Measurements from ENCODE around the gene MKS1. TPM values are rescaled to one million over a fixed set of nuclear protein-coding genes. Genes with fewer than 3 reads are reported as not detected.

MKS1 gene
- total and polyA plus RNA-seq, 2 donors (not counting 1 experiment from before 2014, with no cell fraction given) = 8.7 to 17.8 TPM

- H4K20me1 ChIP-seq (ENCODE audit: control insufficient read depth, extremely low read depth, insufficient read depth, low read length) = no peaks in the 10 kb centered on the region
- H3K27me3 ChIP-seq (ENCODE audit: control insufficient read depth, insufficient read depth, low read length) = no peaks in the 10 kb centered on the region
- H3K4me2 ChIP-seq (ENCODE audit: extremely low read depth, insufficient read depth, low read length) = no peak overlapping the region
- H3K79me2 ChIP-seq (ENCODE audit: control insufficient read depth, insufficient read depth, low read length) = no peaks in the 10 kb centered on the region
- no peak for DNase-seq (ENCODE audit: low read depth in 2 of 2)
- no peak overlapping the region for H3K9ac ChIP-seq (ENCODE audit: insufficient read depth, low read length)
- H2AFZ ChIP-seq (ENCODE audit: low read length) = no peak overlapping the region
- no peaks in the 10 kb centered on the region for H3K4me1 ChIP-seq (ENCODE audit: control insufficient read depth, extremely low read depth, insufficient read depth, low read length)
- no peak overlapping the region for H3K4me3 ChIP-seq (replicated peaks in 1 of 4; ENCODE audit: control extremely low read depth in 1 of 4, insufficient read depth in 1 of 4, low read depth in 3 of 4, low read length in 4 of 4)
- no peak for TF ChIP-seq EZH2 (IDR thresholded peaks at IDR 0.05; ENCODE audit: low read length, missing control alignments)
- TF ChIP-seq CTCF (conservative IDR thresholded peaks at IDR 0.05 in 1 of 2, IDR thresholded peaks at IDR 0.05 in 1 of 2; ENCODE audit: low read depth in 1 of 2, low read length in 2 of 2) = no peak
- peaks cover 3% of the 10 kb centered on the region for H3K36me3 ChIP-seq (ENCODE audit: control insufficient read depth, insufficient read depth, low read length)
- H3K27ac ChIP-seq (ENCODE audit: insufficient read depth, low read length) = no peak overlapping the region
- H3K9me3 ChIP-seq (ENCODE audit: control insufficient read depth, insufficient read depth, low read depth, low read length) = no peaks in the 10 kb centered on the region
Observed at GRCh38 chr17:58210922-58211321, 8.1 kb downstream of the MKS1 start.

- Histone ChIP-seq H3K9me3 (ENCODE audit: control insufficient read depth, insufficient read depth, low read depth, low read length) (no peaks in the 10 kb centered on the region), H2AFZ (ENCODE audit: low read length) (no peak overlapping the region), H3K9ac (ENCODE audit: insufficient read depth, low read length) (no peak overlapping the region), H3K36me3 (ENCODE audit: control insufficient read depth, insufficient read depth, low read length) (peaks cover 3% of the 10 kb centered on the region), H4K20me1 (ENCODE audit: control insufficient read depth, extremely low read depth, insufficient read depth, low read length) (no peaks in the 10 kb centered on the region), H3K4me3 (replicated peaks in 1 of 4; ENCODE audit: control extremely low read depth in 1 of 4, insufficient read depth in 1 of 4, low read depth in 3 of 4, low read length in 4 of 4) (no peak overlapping the region), H3K4me1 (ENCODE audit: control insufficient read depth, extremely low read depth, insufficient read depth, low read length) (no peaks in the 10 kb centered on the region), H3K4me2 (ENCODE audit: extremely low read depth, insufficient read depth, low read length) (no peak overlapping the region), H3K27me3 (ENCODE audit: control insufficient read depth, insufficient read depth, low read length) (no peaks in the 10 kb centered on the region), H3K79me2 (ENCODE audit: control insufficient read depth, insufficient read depth, low read length) (no peaks in the 10 kb centered on the region), H3K27ac (ENCODE audit: insufficient read depth, low read length) (no peak overlapping the region)
- TF ChIP-seq CTCF (conservative IDR thresholded peaks at IDR 0.05 in 1 of 2, IDR thresholded peaks at IDR 0.05 in 1 of 2; ENCODE audit: low read depth in 1 of 2, low read length in 2 of 2) = no peak
- no peak for DNase-seq (ENCODE audit: low read depth in 2 of 2)
Observed at GRCh38 chr17:58208344-58208743, 10.7 kb downstream of the MKS1 start.

GRCh38 chr17:58207451-58207850 lies 11.6 kb downstream of the MKS1 start:
- Histone ChIP-seq H3K27me3 (ENCODE audit: control insufficient read depth, insufficient read depth, low read length) (no peaks in the 10 kb centered on the region), H3K4me2 (ENCODE audit: extremely low read depth, insufficient read depth, low read length) (no peak overlapping the region), H3K9me3 (ENCODE audit: control insufficient read depth, insufficient read depth, low read depth, low read length) (no peaks in the 10 kb centered on the region), H3K36me3 (ENCODE audit: control insufficient read depth, insufficient read depth, low read length) (peaks cover 3% of the 10 kb centered on the region), H3K4me3 (replicated peaks in 1 of 4; ENCODE audit: control extremely low read depth in 1 of 4, insufficient read depth in 1 of 4, low read depth in 3 of 4, low read length in 4 of 4) (no peak overlapping the region), H3K4me1 (ENCODE audit: control insufficient read depth, extremely low read depth, insufficient read depth, low read length) (no peaks in the 10 kb centered on the region), H3K27ac (ENCODE audit: insufficient read depth, low read length) (no peak overlapping the region), H3K9ac (ENCODE audit: insufficient read depth, low read length) (no peak overlapping the region), H3K79me2 (ENCODE audit: control insufficient read depth, insufficient read depth, low read length) (no peaks in the 10 kb centered on the region), H4K20me1 (ENCODE audit: control insufficient read depth, extremely low read depth, insufficient read depth, low read length) (no peaks in the 10 kb centered on the region), H2AFZ (ENCODE audit: low read length) (no peak overlapping the region)
- DNase-seq (ENCODE audit: low read depth in 2 of 2) = no peak
- no peak for TF ChIP-seq EZH2 (IDR thresholded peaks at IDR 0.05; ENCODE audit: low read length, missing control alignments)
- TF ChIP-seq CTCF (conservative IDR thresholded peaks at IDR 0.05 in 1 of 2, IDR thresholded peaks at IDR 0.05 in 1 of 2; ENCODE audit: low read depth in 1 of 2, low read length in 2 of 2) = no peak
